Measurements from ENCODE around the gene ADNP. TPM values are rescaled to one million over a fixed set of nuclear protein-coding genes. Genes with fewer than 3 reads are reported as not detected.

Gene ADNP
- polyA plus RNA-seq, 2 of the 4 experiments (the other 2 are of a cell fraction) = 36.7 to 37.2 TPM

DNA sequence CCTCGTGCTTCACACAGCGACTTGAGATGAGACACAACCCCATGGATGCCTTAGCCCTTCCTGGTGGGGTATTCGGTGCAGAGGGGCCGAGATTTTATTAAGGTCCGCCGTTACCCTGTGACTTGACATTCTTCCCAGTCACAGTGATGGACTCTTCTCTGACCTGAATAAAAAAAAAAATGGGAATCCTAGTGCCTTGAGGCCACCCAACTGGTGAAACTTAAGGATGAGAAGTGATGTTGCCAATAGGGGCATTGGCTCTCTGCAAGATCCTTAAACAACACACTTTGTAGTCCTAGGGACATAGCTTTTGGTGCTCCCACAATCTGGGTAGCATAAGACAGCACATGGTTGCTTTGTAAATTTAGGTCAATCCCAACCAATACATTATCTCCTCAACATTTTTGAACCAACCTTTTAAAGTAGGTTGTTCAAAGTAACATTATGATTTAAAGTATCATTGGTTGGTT is 814 bp upstream of the ADNP start:
- DNase-seq (ENCODE audit: low read depth in 1 of 2, low spot score in 1 of 2) (no peak), ATAC-seq (no peak), FAIRE-seq (no peak)
- Histone ChIP-seq H3K4me2 (peak overlapping the region; percentile 76), H3K9me3 (no peaks in the 10 kb centered on the region), H3K27ac (peak overlapping the region; percentile 98 to 99), H3K4me3 (peak overlapping the region; percentile 83), H3K4me1 (peaks cover 30% of the 10 kb centered on the region)
- ChIA-PET POLR2A (interaction anchor here (1.0 to 3.9 kb wide), 7 partner anchors 10 to 141 kb away, joined by 4 to 34 read pairs (median 10); partner anchors contain the start of genes BCAS4, DPM1 and MOCS3), CTCF (interaction anchor here (0.9 to 14.1 kb wide), 15 partner anchors 8 to 402 kb away, joined by 3 to 187 read pairs (median 7); partner anchors contain the start of genes BCAS4, DPM1 and MOCS3)
- WGBS (ENCODE audit: missing lambda C conversion rate) = 87% methylated on average over 4 of the region's 6 CpGs
- TF ChIP-seq RNF2 (IDR thresholded peaks at IDR 0.05; ENCODE audit: borderline replicate concordance, low read depth) = no peak
- TF ChIP-seq CHD4 (IDR thresholded peaks at IDR 0.05; ENCODE audit: borderline replicate concordance) = no peak
- TF ChIP-seq, protein P1, sequence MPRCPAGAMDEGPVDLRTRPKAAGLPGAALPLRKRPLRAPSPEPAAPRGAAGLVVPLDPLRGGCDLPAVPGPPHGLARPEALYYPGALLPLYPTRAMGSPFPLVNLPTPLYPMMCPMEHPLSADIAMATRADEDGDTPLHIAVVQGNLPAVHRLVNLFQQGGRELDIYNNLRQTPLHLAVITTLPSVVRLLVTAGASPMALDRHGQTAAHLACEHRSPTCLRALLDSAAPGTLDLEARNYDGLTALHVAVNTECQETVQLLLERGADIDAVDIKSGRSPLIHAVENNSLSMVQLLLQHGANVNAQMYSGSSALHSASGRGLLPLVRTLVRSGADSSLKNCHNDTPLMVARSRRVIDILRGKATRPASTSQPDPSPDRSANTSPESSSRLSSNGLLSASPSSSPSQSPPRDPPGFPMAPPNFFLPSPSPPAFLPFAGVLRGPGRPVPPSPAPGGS (IDR thresholded peaks at IDR 0.05) = no peak
- TF ChIP-seq, protein P2, sequence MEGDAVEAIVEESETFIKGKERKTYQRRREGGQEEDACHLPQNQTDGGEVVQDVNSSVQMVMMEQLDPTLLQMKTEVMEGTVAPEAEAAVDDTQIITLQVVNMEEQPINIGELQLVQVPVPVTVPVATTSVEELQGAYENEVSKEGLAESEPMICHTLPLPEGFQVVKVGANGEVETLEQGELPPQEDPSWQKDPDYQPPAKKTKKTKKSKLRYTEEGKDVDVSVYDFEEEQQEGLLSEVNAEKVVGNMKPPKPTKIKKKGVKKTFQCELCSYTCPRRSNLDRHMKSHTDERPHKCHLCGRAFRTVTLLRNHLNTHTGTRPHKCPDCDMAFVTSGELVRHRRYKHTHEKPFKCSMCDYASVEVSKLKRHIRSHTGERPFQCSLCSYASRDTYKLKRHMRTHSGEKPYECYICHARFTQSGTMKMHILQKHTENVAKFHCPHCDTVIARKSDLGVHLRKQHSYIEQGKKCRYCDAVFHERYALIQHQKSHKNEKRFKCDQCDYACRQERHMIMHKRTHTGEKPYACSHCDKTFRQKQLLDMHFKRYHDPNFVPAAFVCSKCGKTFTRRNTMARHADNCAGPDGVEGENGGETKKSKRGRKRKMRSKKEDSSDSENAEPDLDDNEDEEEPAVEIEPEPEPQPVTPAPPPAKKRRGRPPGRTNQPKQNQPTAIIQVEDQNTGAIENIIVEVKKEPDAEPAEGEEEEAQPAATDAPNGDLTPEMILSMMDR (IDR thresholded peaks at IDR 0.05) = no peak
- TF ChIP-seq, protein P3, sequence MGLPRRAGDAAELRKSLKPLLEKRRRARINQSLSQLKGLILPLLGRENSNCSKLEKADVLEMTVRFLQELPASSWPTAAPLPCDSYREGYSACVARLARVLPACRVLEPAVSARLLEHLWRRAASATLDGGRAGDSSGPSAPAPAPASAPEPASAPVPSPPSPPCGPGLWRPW (IDR thresholded peaks at IDR 0.05) = no peak
- no peak for TF ChIP-seq MYC (IDR thresholded peaks at IDR 0.05; ENCODE audit: borderline replicate concordance, low read length)
- no peak for TF ChIP-seq BHLHE40 (IDR thresholded peaks at IDR 0.05; ENCODE audit: low read depth, low read length)
- TF ChIP-seq HOXA7 (CRISPR knock-in tag; IDR thresholded peaks at IDR 0.05) = no peak; the same call in 1 of the 2 replicates
- TF ChIP-seq HOXB13 (CRISPR knock-in tag; IDR thresholded peaks at IDR 0.05; ENCODE audit: low read depth) = 0 out of 2 replicates have a peak, but pooled peaks have one; percentile 4
- TF ChIP-seq, protein P4, sequence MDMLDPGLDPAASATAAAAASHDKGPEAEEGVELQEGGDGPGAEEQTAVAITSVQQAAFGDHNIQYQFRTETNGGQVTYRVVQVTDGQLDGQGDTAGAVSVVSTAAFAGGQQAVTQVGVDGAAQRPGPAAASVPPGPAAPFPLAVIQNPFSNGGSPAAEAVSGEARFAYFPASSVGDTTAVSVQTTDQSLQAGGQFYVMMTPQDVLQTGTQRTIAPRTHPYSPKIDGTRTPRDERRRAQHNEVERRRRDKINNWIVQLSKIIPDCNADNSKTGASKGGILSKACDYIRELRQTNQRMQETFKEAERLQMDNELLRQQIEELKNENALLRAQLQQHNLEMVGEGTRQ (IDR thresholded peaks at IDR 0.05) = no peak
- TF ChIP-seq RCOR1 (IDR thresholded peaks at IDR 0.05; ENCODE audit: low read depth, low read length) = no peak
- TF ChIP-seq PHF8 (IDR thresholded peaks at IDR 0.05; ENCODE audit: borderline replicate concordance, low read depth) = 0 out of 2 replicates have a peak, but pooled peaks have one; percentile 7
- no peak for TF ChIP-seq CBX2 (IDR thresholded peaks at IDR 0.05; ENCODE audit: borderline replicate concordance, low read depth)
- TF ChIP-seq FOXS1 (CRISPR knock-in tag; IDR thresholded peaks at IDR 0.05) = no peak
- no peak for TF ChIP-seq ZC3H11A (IDR thresholded peaks at IDR 0.05)
- TF ChIP-seq HDAC2 (IDR thresholded peaks at IDR 0.05) = no peak
- no peak for TF ChIP-seq ZFP36 (IDR thresholded peaks at IDR 0.05; ENCODE audit: borderline replicate concordance, partially characterized antibody)
- no peak for TF ChIP-seq NR3C1 (IDR thresholded peaks at IDR 0.05)
- 0 out of 2 replicates have a peak, but pooled peaks have one; percentile 0 for TF ChIP-seq NPAS2 (CRISPR knock-in tag; IDR thresholded peaks at IDR 0.05; ENCODE audit: borderline replicate concordance)
- TF ChIP-seq, protein P5, sequence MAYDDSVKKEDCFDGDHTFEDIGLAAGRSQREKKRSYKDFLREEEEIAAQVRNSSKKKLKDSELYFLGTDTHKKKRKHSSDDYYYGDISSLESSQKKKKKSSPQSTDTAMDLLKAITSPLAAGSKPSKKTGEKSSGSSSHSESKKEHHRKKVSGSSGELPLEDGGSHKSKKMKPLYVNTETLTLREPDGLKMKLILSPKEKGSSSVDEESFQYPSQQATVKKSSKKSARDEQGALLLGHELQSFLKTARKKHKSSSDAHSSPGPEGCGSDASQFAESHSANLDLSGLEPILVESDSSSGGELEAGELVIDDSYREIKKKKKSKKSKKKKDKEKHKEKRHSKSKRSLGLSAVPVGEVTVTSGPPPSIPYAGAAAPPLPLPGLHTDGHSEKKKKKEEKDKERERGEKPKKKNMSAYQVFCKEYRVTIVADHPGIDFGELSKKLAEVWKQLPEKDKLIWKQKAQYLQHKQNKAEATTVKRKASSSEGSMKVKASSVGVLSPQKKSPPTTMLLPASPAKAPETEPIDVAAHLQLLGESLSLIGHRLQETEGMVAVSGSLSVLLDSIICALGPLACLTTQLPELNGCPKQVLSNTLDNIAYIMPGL (CRISPR knock-in tag; IDR thresholded peaks at IDR 0.05; ENCODE audit: borderline replicate concordance) = no peak
- no peak for TF ChIP-seq SREBF2 (IDR thresholded peaks at IDR 0.05)
- TF ChIP-seq TP53 (CRISPR knock-in tag; IDR thresholded peaks at IDR 0.05) = no peak
- 0 out of 2 replicates have a peak, but pooled peaks have one; percentile 1 for TF ChIP-seq EHF (CRISPR knock-in tag; IDR thresholded peaks at IDR 0.05)
- TF ChIP-seq EP300 (IDR thresholded peaks at IDR 0.05) = no peak
- TF ChIP-seq HOXB5 (CRISPR knock-in tag; IDR thresholded peaks at IDR 0.05) = no peak
- TF ChIP-seq ZSCAN20 (CRISPR knock-in tag; IDR thresholded peaks at IDR 0.05) = no peak
- no peak for TF ChIP-seq JUN (IDR thresholded peaks at IDR 0.05)
- no peak for TF ChIP-seq FOSL2 (IDR thresholded peaks at IDR 0.05)
- TF ChIP-seq FOSL2 (CRISPR knock-in tag; IDR thresholded peaks at IDR 0.05) = 0 out of 2 replicates have a peak, but pooled peaks have one; percentile 1
- TF ChIP-seq, protein P6, sequence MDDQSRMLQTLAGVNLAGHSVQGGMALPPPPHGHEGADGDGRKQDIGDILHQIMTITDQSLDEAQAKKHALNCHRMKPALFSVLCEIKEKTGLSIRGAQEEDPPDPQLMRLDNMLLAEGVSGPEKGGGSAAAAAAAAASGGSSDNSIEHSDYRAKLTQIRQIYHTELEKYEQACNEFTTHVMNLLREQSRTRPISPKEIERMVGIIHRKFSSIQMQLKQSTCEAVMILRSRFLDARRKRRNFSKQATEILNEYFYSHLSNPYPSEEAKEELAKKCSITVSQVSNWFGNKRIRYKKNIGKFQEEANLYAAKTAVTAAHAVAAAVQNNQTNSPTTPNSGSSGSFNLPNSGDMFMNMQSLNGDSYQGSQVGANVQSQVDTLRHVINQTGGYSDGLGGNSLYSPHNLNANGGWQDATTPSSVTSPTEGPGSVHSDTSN (IDR thresholded peaks at IDR 0.05) = no peak
- TF ChIP-seq MAFK (IDR thresholded peaks at IDR 0.05; ENCODE audit: partially characterized antibody) = no peak
- no peak for TF ChIP-seq KDM1A (IDR thresholded peaks at IDR 0.05; ENCODE audit: low read depth)
- no peak for TF ChIP-seq CHD2 (IDR thresholded peaks at IDR 0.05; ENCODE audit: low read length, partially characterized antibody)
- TF ChIP-seq MAZ (IDR thresholded peaks at IDR 0.05; ENCODE audit: borderline replicate concordance, low read depth, low read length) = no peak
- TF ChIP-seq SMC3 (IDR thresholded peaks at IDR 0.05) = no peak
- TF ChIP-seq, protein P7, sequence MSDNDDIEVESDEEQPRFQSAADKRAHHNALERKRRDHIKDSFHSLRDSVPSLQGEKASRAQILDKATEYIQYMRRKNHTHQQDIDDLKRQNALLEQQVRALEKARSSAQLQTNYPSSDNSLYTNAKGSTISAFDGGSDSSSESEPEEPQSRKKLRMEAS (IDR thresholded peaks at IDR 0.05) = no peak
